Stimulated activated naive CD8-positive, alpha-beta T cell treated with anti-CD3 and anti-CD28 coated beads, Interleukin-15, amount 100 ng/mL, for 72 hours (primary cell): Measurements from ENCODE around the gene POU4F1.
"Not testable (repeated sequence)": the region's sequence is repeated elsewhere in the genome, so short reads cannot be mapped to it uniquely, and the experiment has no call there.

ENCODE experiments used
- ATAC-seq: fragments of 150-1000 bp; cut with Tn5 transposase; 2 replicates; pipeline ENCODE4 v1.10.0; 2021; ENCODE audit warnings: mild to moderate bottlenecking, moderate library complexity
- DNase-seq, 2 donors: peaks; one replicate each; pipeline ENCODE4 v3.0.0; 2021 to 2022
- H3K27ac Mint-ChIP-seq, 2 donors: one replicate each; pipeline ENCODE4 v1.8.0; 2022; ENCODE audit warnings: mild to moderate bottlenecking in 2 of 2, mixed read lengths in 2 of 2, moderate library complexity in 2 of 2
- H3K27me3 Mint-ChIP-seq: one replicate; pipeline ENCODE4 v1.8.0; 2022; ENCODE audit warnings: mixed read lengths
- H3K4me1 Mint-ChIP-seq: one replicate; pipeline ENCODE4 v1.8.0; 2022; ENCODE audit warnings: mild to moderate bottlenecking, mixed read lengths
- H3K4me3 Mint-ChIP-seq, 2 donors: one replicate each; pipeline ENCODE4 v1.8.0; 2022; ENCODE audit warnings: mild to moderate bottlenecking in 2 of 2, mixed read lengths in 2 of 2, moderate library complexity in 1 of 2
- H3K9me3 Mint-ChIP-seq, 2 donors: one replicate each; pipeline ENCODE4 v1.8.0; 2022; ENCODE audit warnings: mixed read lengths in 2 of 2

POU4F1 gene

GRCh38 chr13:78603240-78603957 lies at the start of gene POU4F1:
Gene POU4F1 (minus strand): TSS chr13:78603552. CDS start chr13:78603326, 226 bp downstream.
- H3K27ac Mint-ChIP-seq: peak within 1 kb of the TSS in 1 of 2 donors; percentile 82
- peaks cover 70% of the 10 kb centered on the region for H3K4me1 Mint-ChIP-seq
- H3K4me3 Mint-ChIP-seq: peak within 1 kb of the TSS; percentile 85 to 89
- peaks cover 98% of the 10 kb centered on the region for H3K27me3 Mint-ChIP-seq
- peak; percentile 92 for ATAC-seq
- peak; percentile 75 to 81 for DNase-seq
- no peaks in the 10 kb centered on the region for H3K9me3 Mint-ChIP-seq

GRCh38 chr13:78652651-78653050 lies 49.3 kb upstream of the POU4F1 start:
- no peak overlapping the region for H3K4me3 Mint-ChIP-seq
- H3K27ac Mint-ChIP-seq: no peak overlapping the region
- H3K4me1 Mint-ChIP-seq: peaks cover 25% of the 10 kb centered on the region
- no peaks in the 10 kb centered on the region for H3K9me3 Mint-ChIP-seq
- ATAC-seq (no peak), DNase-seq (no peak)
- no peaks in the 10 kb centered on the region for H3K27me3 Mint-ChIP-seq

- no peak overlapping the region for H3K4me3 Mint-ChIP-seq
Observed at GRCh38 chr13:78650717-78651083, 47.3 kb upstream of the POU4F1 start.

GRCh38 chr13:78649997-78650716 lies 46.8 kb upstream of the POU4F1 start:
- no peaks in the 10 kb centered on the region for H3K27me3 Mint-ChIP-seq
- H3K27ac Mint-ChIP-seq: no peak overlapping the region
- H3K4me3 Mint-ChIP-seq: no peak overlapping the region
- peaks cover 19% of the 10 kb centered on the region for H3K4me1 Mint-ChIP-seq
- DNase-seq (no peak), ATAC-seq (peak; percentile 35)
- H3K9me3 Mint-ChIP-seq: no peaks in the 10 kb centered on the region

More at GRCh38 chr13:78650717-78651083, 47.3 kb upstream of the POU4F1 start:
- Mint-ChIP-seq H3K27me3 (no peaks in the 10 kb centered on the region), H3K27ac (no peak overlapping the region), H3K9me3 (no peaks in the 10 kb centered on the region), H3K4me1 (peaks cover 24% of the 10 kb centered on the region)
- ATAC-seq: peak; percentile 57
- DNase-seq: no peak

- not testable (repeated sequence) for H3K27me3 Mint-ChIP-seq, H3K4me3 Mint-ChIP-seq, DNase-seq, ATAC-seq, H3K9me3 Mint-ChIP-seq, H3K27ac Mint-ChIP-seq
- peaks cover 15% of the 10 kb centered on the region for H3K4me1 Mint-ChIP-seq
Observed at GRCh38 chr13:78647109-78647678, 43.8 kb upstream of the POU4F1 start.

- ATAC-seq (no peak), DNase-seq (no peak)
- no peaks in the 10 kb centered on the region for H3K9me3 Mint-ChIP-seq
- no peak overlapping the region for H3K4me3 Mint-ChIP-seq
- no peak overlapping the region for H3K27ac Mint-ChIP-seq
- no peaks in the 10 kb centered on the region for H3K27me3 Mint-ChIP-seq
- no peaks in the 10 kb centered on the region for H3K4me1 Mint-ChIP-seq
Observed at GRCh38 chr13:78638216-78638615, 34.9 kb upstream of the POU4F1 start.

- Mint-ChIP-seq H3K27me3 (no peaks in the 10 kb centered on the region), H3K9me3 (no peaks in the 10 kb centered on the region), H3K27ac (no peak overlapping the region), H3K4me1 (no peaks in the 10 kb centered on the region), H3K4me3 (no peak overlapping the region)
- no peak for ATAC-seq
- DNase-seq: no peak
Observed at GRCh38 chr13:78636495-78636894, 33.1 kb upstream of the POU4F1 start.

- Mint-ChIP-seq H3K27ac (no peak overlapping the region), H3K4me1 (no peaks in the 10 kb centered on the region), H3K4me3 (no peak overlapping the region), H3K27me3 (no peaks in the 10 kb centered on the region), H3K9me3 (no peaks in the 10 kb centered on the region)
- no peak for ATAC-seq
- no peak for DNase-seq
Observed at GRCh38 chr13:78632996-78633395, 29.6 kb upstream of the POU4F1 start.

GRCh38 chr13:78631077-78631476 lies 27.7 kb upstream of the POU4F1 start:
- Mint-ChIP-seq H3K4me3 (no peak overlapping the region), H3K4me1 (no peaks in the 10 kb centered on the region), H3K27ac (no peak overlapping the region), H3K27me3 (no peaks in the 10 kb centered on the region), H3K9me3 (no peaks in the 10 kb centered on the region)
- ATAC-seq (no peak), DNase-seq (no peak)

GRCh38 chr13:78630511-78630910 lies 27.2 kb upstream of the POU4F1 start:
- DNase-seq: no peak
- no peaks in the 10 kb centered on the region for H3K27me3 Mint-ChIP-seq
- ATAC-seq: no peak
- no peaks in the 10 kb centered on the region for H3K9me3 Mint-ChIP-seq
- no peak overlapping the region for H3K4me3 Mint-ChIP-seq
- H3K27ac Mint-ChIP-seq: no peak overlapping the region
- H3K4me1 Mint-ChIP-seq: no peaks in the 10 kb centered on the region

- DNase-seq: no peak
Observed at GRCh38 chr13:78625384-78625783, 22.0 kb upstream of the POU4F1 start.

GRCh38 chr13:78623132-78623531 lies 19.8 kb upstream of the POU4F1 start:
- ATAC-seq (no peak), DNase-seq (no peak)
- Mint-ChIP-seq H3K27ac (no peak overlapping the region), H3K27me3 (no peaks in the 10 kb centered on the region), H3K4me1 (no peaks in the 10 kb centered on the region), H3K4me3 (no peak overlapping the region), H3K9me3 (no peaks in the 10 kb centered on the region)

More at GRCh38 chr13:78625384-78625783, 22.0 kb upstream of the POU4F1 start:
- Mint-ChIP-seq H3K27ac (no peak overlapping the region), H3K4me3 (no peak overlapping the region), H3K4me1 (no peaks in the 10 kb centered on the region), H3K9me3 (no peaks in the 10 kb centered on the region), H3K27me3 (no peaks in the 10 kb centered on the region)
- no peak for ATAC-seq

- Mint-ChIP-seq H3K4me3 (no peak overlapping the region), H3K27me3 (no peaks in the 10 kb centered on the region), H3K9me3 (no peaks in the 10 kb centered on the region), H3K4me1 (no peaks in the 10 kb centered on the region), H3K27ac (no peak overlapping the region)
- ATAC-seq (no peak), DNase-seq (no peak)
Observed at GRCh38 chr13:78620936-78621470, 17.7 kb upstream of the POU4F1 start.

- ATAC-seq (no peak), DNase-seq (no peak)
- Mint-ChIP-seq H3K27me3 (no peaks in the 10 kb centered on the region), H3K27ac (no peak overlapping the region), H3K4me3 (no peak overlapping the region), H3K4me1 (peaks cover 5% of the 10 kb centered on the region), H3K9me3 (no peaks in the 10 kb centered on the region)
Observed at GRCh38 chr13:78618411-78618810, 15.1 kb upstream of the POU4F1 start.

- peaks cover 60% of the 10 kb centered on the region for H3K27me3 Mint-ChIP-seq
- peaks cover 43% of the 10 kb centered on the region for H3K4me1 Mint-ChIP-seq
- no peak overlapping the region for H3K4me3 Mint-ChIP-seq
- DNase-seq (no peak), ATAC-seq (no peak)
- no peaks in the 10 kb centered on the region for H3K9me3 Mint-ChIP-seq
- H3K27ac Mint-ChIP-seq: no peak overlapping the region
Observed at GRCh38 chr13:78611040-78611439, 7.7 kb upstream of the POU4F1 start.

- Mint-ChIP-seq H3K9me3 (no peaks in the 10 kb centered on the region), H3K4me3 (no peak overlapping the region), H3K4me1 (peaks cover 46% of the 10 kb centered on the region), H3K27me3 (peaks cover 66% of the 10 kb centered on the region), H3K27ac (no peak overlapping the region)
- DNase-seq (no peak), ATAC-seq (no peak)
Observed at GRCh38 chr13:78610381-78610883, 7.1 kb upstream of the POU4F1 start.
